Loucy (cell line): Measurements from ENCODE around the gene SLC23A2.

Experiments used
- H2AFZ ChIP-seq: fragments of 200-600 bp; sonication (generic); 2 replicates; pipeline ENCODE4 v1.6.0; 2016; ENCODE audit warnings: antibody characterized with exemption, mild to moderate bottlenecking, low read length, moderate library complexity
- H3F3A ChIP-seq: fragments of 200-600 bp; 2 replicates; pipeline ENCODE4 v1.6.0; 2016; ENCODE audit warnings: antibody characterized with exemption, low read depth, mild to moderate bottlenecking
- H3K27me3 ChIP-seq: fragments of 200-600 bp; sonication (generic); 2 replicates; pipeline ENCODE4 v1.6.1; 2014; ENCODE audit warnings: low read length, mild to moderate bottlenecking; ENCODE audit not compliant: insufficient read depth, poor library complexity, severe bottlenecking
- H3K36me3 ChIP-seq: fragments of 200-600 bp; sonication (generic); 2 replicates; pipeline ENCODE4 v1.6.1; 2016; ENCODE audit warnings: low read length; ENCODE audit not compliant: insufficient read depth
- H3K4me1 ChIP-seq: fragments of 200-600 bp; sonication (generic); 2 replicates; pipeline ENCODE4 v1.5.1; 2014; ENCODE audit warnings: low read length, mild to moderate bottlenecking; ENCODE audit not compliant: insufficient read depth, poor library complexity, severe bottlenecking
- H3K4me2 ChIP-seq: fragments of 200-600 bp; sonication (generic); 2 replicates; pipeline ENCODE4 v1.6.0; 2014; ENCODE audit warnings: antibody characterized with exemption, low read length, low read depth, mild to moderate bottlenecking; ENCODE audit not compliant: poor library complexity, severe bottlenecking
- H3K4me3 ChIP-seq: fragments of 200-600 bp; sonication (generic); 2 replicates; pipeline ENCODE4 v1.5.1; 2014; ENCODE audit warnings: low read length, mild to moderate bottlenecking, mixed read lengths; ENCODE audit not compliant: poor library complexity, severe bottlenecking
- H3K79me2 ChIP-seq: fragments of 200-600 bp; sonication (generic); 2 replicates; pipeline ENCODE4 v1.6.1; 2014; ENCODE audit warnings: low read length; ENCODE audit not compliant: insufficient read depth
- H3K9ac ChIP-seq: fragments of 200-600 bp; sonication (generic); 2 replicates; pipeline ENCODE4 v1.6.0; 2014; ENCODE audit warnings: mild to moderate bottlenecking, low read depth, low read length, moderate library complexity; ENCODE audit not compliant: poor library complexity, severe bottlenecking
- H3K9me2 ChIP-seq: fragments of 200-600 bp; sonication (generic); replicated peaks from 2 replicates; pipeline ENCODE4 v1.6.1; 2016; ENCODE audit warnings: low read depth, low read length, mixed read lengths
- H3K9me3 ChIP-seq: fragments of 200-600 bp; sonication (generic); 2 replicates; pipeline ENCODE4 v1.6.1; 2014; ENCODE audit warnings: mild to moderate bottlenecking, antibody characterized with exemption, low read length, low read depth; ENCODE audit not compliant: insufficient read depth
- H4K20me1 ChIP-seq: fragments of 200-600 bp; sonication (generic); 2 replicates; pipeline ENCODE4 v1.6.0; 2014; ENCODE audit warnings: antibody characterized with exemption, low read length, mild to moderate bottlenecking; ENCODE audit not compliant: insufficient read depth, poor library complexity, severe bottlenecking
- CTCF ChIP-seq: fragments of 200-600 bp; sonication (generic); conservative IDR thresholded peaks from 2 replicates; pipeline ENCODE4 v1.5.1; 2014; ENCODE audit warnings: mild to moderate bottlenecking, antibody characterized with exemption, low read length
- EZH2phosphoT487 ChIP-seq: fragments of 200-600 bp; IDR thresholded peaks from 2 replicates; pipeline ENCODE4 v1.6.1; 2018; ENCODE audit warnings: antibody characterized with exemption, mild to moderate bottlenecking, moderate library complexity, borderline replicate concordance

The SLC23A2 gene

GRCh38 chr20:4833074-4833728, 168.1 kb downstream of the SLC23A2 start:
- H3K4me2 ChIP-seq = no peak overlapping the region
- no peaks in the 10 kb centered on the region for H4K20me1 ChIP-seq
- no peaks in the 10 kb centered on the region for H3F3A ChIP-seq
- no peak for TF ChIP-seq CTCF
- no peak for TF ChIP-seq EZH2phosphoT487
- H3K4me3 ChIP-seq = no peak overlapping the region
- H3K9me3 ChIP-seq = no peaks in the 10 kb centered on the region
- no peak overlapping the region for H2AFZ ChIP-seq
- H3K36me3 ChIP-seq = no peaks in the 10 kb centered on the region
- no peaks in the 10 kb centered on the region for H3K79me2 ChIP-seq
- H3K27me3 ChIP-seq = no peaks in the 10 kb centered on the region
- no peaks in the 10 kb centered on the region for H3K4me1 ChIP-seq
- no peak overlapping the region for H3K9ac ChIP-seq
- no peaks in the 10 kb centered on the region for H3K9me2 ChIP-seq

- no peak overlapping the region for H3K4me2 ChIP-seq
- H4K20me1 ChIP-seq = no peaks in the 10 kb centered on the region
- H3K36me3 ChIP-seq = no peaks in the 10 kb centered on the region
- H3K9me3 ChIP-seq = no peaks in the 10 kb centered on the region
- no peak overlapping the region for H2AFZ ChIP-seq
- H3K4me3 ChIP-seq = no peak overlapping the region
- no peak for TF ChIP-seq CTCF
- no peak for TF ChIP-seq EZH2phosphoT487
- no peaks in the 10 kb centered on the region for H3K27me3 ChIP-seq
- no peaks in the 10 kb centered on the region for H3K9me2 ChIP-seq
- H3F3A ChIP-seq = no peaks in the 10 kb centered on the region
- H3K4me1 ChIP-seq = no peaks in the 10 kb centered on the region
- H3K79me2 ChIP-seq = no peaks in the 10 kb centered on the region
- no peak overlapping the region for H3K9ac ChIP-seq
Observed at GRCh38 chr20:4832469-4832868, 168.8 kb downstream of the SLC23A2 start.

DNA sequence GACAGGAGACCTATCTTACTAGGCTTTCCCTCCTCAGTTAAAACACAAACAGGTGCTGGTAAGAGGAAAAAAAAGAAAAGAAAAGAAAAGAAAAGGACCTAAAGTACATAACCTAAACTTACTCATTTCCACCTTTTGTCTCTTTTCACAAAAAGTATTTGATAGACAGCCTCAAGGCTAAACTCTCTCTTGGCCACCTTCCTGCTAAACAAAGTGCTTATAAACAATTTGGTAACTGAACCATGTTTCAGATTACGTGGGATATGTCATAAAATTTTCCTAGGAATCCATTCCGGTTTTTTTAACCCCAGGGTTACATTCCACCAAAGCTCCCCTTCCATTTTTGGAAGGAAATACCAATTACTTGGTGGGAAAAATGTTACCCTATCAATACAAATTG, 170.6 kb downstream of the SLC23A2 start:
- Histone ChIP-seq H3K9ac (no peak overlapping the region), H3K9me2 (no peaks in the 10 kb centered on the region), H2AFZ (no peak overlapping the region), H3K4me3 (no peak overlapping the region), H3F3A (no peaks in the 10 kb centered on the region), H3K36me3 (no peaks in the 10 kb centered on the region), H4K20me1 (no peaks in the 10 kb centered on the region), H3K4me2 (no peak overlapping the region), H3K79me2 (no peaks in the 10 kb centered on the region), H3K9me3 (no peaks in the 10 kb centered on the region), H3K4me1 (no peaks in the 10 kb centered on the region), H3K27me3 (no peaks in the 10 kb centered on the region)
- TF ChIP-seq CTCF = no peak
- TF ChIP-seq EZH2phosphoT487 = no peak
